T-helper 1 cell treated with Interleukin-12 subunit alpha and Interleukin-12 subunit beta and Interleukin-4 antibody, amounts not matched to agents 30 μg/mL and 1 μg/mL, for 36 hours (primary cell): Measurements from ENCODE around the gene SLC3A2.

Experiments
- H3K27ac Mint-ChIP-seq: one replicate; pipeline ENCODE4 v1.8.0; 2021; ENCODE audit warnings: mild to moderate bottlenecking, mixed read lengths
- H3K27me3 Mint-ChIP-seq: one replicate; pipeline ENCODE4 v1.8.0; 2021; ENCODE audit warnings: low read depth, mixed read lengths
- H3K36me3 Mint-ChIP-seq: one replicate; pipeline ENCODE4 v1.8.0; 2021; ENCODE audit warnings: low read depth, mixed read lengths
- H3K4me1 Mint-ChIP-seq: one replicate; pipeline ENCODE4 v1.8.0; 2021; ENCODE audit warnings: low read depth, mixed read lengths
- H3K4me3 Mint-ChIP-seq: one replicate; pipeline ENCODE4 v1.8.0; 2021; ENCODE audit warnings: mild to moderate bottlenecking, moderate library complexity, mixed read lengths
- H3K9me3 Mint-ChIP-seq: one replicate; pipeline ENCODE4 v1.8.0; 2021; ENCODE audit warnings: mixed read lengths

Gene SLC3A2

DNA sequence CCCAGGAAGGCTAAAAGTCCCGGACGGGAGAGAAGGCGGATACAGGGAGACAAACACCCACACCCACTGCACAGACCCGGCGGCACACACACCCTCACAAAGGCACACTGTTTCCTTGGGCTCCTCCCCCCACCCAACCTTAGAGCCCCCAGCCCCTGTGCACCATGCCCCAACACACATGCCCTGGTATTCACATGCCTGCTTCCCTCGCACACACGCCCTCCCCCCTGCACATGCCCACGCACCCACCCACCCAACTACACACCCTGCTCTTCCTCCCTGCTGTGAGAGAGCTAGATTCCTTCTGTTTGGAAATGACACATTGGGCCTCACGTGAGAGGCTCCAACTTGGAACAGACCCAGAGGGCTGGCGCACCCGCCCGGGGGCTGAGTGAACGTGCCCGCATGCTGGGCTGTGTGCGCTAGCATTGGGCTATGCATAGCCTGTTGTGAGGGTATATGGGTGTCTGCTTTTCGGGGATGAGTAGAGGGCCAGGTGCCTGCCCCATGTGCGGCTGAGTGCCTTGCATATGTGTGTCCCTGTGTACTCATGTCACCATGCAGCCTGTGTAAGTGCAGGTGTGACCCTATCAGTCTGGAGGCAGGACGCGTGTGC is 41.0 kb downstream of the SLC3A2 start:
- H3K4me3 Mint-ChIP-seq: no peak overlapping the region
- peaks cover 62% of the 10 kb centered on the region for H3K27me3 Mint-ChIP-seq
- no peak overlapping the region for H3K27ac Mint-ChIP-seq
- peaks cover 2% of the 10 kb centered on the region for H3K36me3 Mint-ChIP-seq
- peaks cover 10% of the 10 kb centered on the region for H3K4me1 Mint-ChIP-seq
- H3K9me3 Mint-ChIP-seq: no peaks in the 10 kb centered on the region

DNA sequence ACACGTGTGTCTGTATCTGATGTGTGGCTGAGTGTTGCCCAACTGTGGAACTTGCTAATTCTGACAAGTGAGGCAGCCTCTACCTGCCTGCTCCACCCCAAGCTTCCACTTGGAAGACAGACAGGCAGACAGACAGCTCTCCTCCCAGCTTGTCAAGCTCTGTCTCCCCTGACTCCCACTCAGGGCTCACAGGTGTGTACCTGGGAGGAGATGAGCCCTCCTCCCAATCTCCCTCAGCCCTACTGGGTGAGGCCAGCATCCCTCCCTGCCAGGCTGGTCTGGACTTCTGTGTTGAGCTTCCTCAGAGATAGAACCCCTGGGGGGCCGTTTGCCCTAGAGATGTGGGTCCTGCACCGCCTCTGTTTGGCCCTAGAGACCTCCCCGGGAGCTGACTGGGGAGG is 41.5 kb downstream of the SLC3A2 start:
- H3K4me1 Mint-ChIP-seq: peaks cover 10% of the 10 kb centered on the region
- H3K9me3 Mint-ChIP-seq: no peaks in the 10 kb centered on the region
- H3K27ac Mint-ChIP-seq: no peak overlapping the region
- H3K4me3 Mint-ChIP-seq: no peak overlapping the region
- H3K27me3 Mint-ChIP-seq: peaks cover 66% of the 10 kb centered on the region
- H3K36me3 Mint-ChIP-seq: peaks cover 2% of the 10 kb centered on the region

DNA sequence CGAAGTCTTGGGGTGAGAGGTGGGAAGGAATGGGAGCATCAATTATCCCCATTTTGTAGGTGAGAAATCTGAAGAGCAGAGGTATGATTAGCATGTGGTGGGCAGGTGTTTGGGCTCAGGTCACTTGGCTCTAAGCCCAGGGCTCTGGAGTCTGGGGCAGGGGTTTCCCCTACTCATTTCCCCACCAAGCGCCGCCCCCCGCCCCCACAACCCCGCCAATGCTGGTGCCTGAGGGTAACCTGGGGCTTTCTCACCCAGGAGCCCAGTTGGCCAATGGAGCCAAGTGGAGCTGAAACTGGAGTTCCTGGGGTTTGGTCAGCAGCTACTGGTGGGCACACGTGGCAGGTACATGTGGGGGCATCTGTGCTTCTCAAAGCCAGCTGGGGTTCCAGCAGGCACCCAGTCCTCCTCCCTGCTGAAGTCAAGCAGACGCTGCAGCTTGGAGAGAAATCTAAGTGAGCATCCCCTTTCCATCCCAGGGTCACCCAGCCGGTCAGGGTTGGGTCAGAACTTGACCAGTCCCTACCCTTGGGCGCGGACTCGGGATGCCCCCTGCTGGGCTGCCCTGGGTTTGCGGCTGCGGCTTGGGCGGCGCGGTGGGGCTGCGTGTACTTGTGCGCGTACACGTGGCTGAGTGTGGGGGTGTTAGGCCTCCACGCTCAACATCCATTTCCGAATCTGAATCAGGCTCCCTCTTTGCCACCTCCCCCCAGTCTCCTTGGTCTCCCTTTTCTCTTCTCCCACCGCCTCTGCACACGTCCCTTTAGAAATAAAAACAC is 42.1 kb downstream of the SLC3A2 start:
- Mint-ChIP-seq H3K4me3 (no peak overlapping the region), H3K27ac (no peak overlapping the region), H3K9me3 (no peaks in the 10 kb centered on the region), H3K36me3 (peaks cover 2% of the 10 kb centered on the region), H3K4me1 (peaks cover 10% of the 10 kb centered on the region), H3K27me3 (peaks cover 72% of the 10 kb centered on the region)

DNA sequence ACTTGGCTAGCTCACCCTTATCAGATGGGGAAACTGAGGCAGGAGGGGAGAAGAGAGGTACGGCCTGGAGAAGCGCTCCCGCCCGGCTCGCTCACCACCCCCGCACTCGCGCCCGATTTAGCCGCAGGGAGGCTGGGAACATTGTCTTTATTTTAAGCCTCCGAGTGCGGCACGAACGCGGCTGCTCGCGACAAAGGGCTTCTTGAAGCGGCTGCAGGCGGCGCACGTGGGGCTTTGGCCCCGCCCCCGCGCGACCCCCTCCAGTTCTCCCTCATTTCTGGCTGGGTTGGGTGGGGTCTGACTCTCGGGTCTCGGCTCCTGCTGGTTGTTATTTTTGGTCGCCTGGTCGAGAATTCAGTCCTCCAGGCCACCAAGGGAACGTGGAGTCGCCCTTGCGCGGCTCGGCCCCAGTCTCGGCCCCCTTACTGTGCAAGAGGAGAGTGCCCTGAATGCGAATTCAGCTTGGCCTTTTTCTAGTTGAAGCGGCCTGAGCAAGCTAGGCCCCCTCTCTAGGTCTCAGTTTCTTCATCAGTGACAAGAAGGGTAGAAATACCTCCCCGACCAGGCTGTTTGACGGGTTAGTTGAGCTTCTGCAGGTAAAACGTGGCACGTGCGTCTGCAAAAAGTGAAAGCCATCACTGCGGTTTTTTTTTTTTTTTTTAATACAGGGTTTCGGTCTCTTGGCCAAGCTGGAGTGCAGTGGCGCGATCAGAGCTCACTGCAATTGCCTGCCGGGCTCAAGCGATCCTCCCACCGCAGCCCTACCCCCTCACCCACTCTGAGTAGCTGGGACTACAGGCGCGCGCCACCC is 43.1 kb downstream of the SLC3A2 start:
- peaks cover 2% of the 10 kb centered on the region for H3K36me3 Mint-ChIP-seq
- H3K27ac Mint-ChIP-seq: no peak overlapping the region
- peaks cover 82% of the 10 kb centered on the region for H3K27me3 Mint-ChIP-seq
- H3K4me1 Mint-ChIP-seq: peaks cover 10% of the 10 kb centered on the region
- no peaks in the 10 kb centered on the region for H3K9me3 Mint-ChIP-seq
- no peak overlapping the region for H3K4me3 Mint-ChIP-seq

DNA sequence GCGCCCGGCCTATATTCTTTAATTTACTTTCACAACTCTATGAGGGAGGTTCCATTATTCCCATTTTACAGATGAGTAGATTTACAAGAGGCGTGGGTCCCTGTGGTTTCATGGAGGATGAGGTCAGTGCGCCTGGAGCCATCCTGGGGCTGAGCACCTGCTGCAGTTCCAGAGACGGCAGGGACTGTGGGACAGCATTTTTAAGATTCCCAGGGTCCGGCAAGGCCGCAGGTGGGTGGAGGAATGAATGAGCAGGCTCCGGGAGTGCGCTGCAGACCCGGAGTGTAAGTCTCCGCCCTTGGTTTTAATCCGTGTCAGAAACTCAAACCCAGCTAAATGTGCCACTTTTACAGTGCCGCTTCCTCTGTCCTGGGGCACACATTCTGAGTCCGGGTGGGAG is 44.6 kb downstream of the SLC3A2 start:
- Mint-ChIP-seq H3K27me3 (peaks cover 82% of the 10 kb centered on the region), H3K9me3 (no peaks in the 10 kb centered on the region), H3K4me3 (no peak overlapping the region), H3K4me1 (peaks cover 10% of the 10 kb centered on the region), H3K27ac (no peak overlapping the region), H3K36me3 (peaks cover 2% of the 10 kb centered on the region)

DNA sequence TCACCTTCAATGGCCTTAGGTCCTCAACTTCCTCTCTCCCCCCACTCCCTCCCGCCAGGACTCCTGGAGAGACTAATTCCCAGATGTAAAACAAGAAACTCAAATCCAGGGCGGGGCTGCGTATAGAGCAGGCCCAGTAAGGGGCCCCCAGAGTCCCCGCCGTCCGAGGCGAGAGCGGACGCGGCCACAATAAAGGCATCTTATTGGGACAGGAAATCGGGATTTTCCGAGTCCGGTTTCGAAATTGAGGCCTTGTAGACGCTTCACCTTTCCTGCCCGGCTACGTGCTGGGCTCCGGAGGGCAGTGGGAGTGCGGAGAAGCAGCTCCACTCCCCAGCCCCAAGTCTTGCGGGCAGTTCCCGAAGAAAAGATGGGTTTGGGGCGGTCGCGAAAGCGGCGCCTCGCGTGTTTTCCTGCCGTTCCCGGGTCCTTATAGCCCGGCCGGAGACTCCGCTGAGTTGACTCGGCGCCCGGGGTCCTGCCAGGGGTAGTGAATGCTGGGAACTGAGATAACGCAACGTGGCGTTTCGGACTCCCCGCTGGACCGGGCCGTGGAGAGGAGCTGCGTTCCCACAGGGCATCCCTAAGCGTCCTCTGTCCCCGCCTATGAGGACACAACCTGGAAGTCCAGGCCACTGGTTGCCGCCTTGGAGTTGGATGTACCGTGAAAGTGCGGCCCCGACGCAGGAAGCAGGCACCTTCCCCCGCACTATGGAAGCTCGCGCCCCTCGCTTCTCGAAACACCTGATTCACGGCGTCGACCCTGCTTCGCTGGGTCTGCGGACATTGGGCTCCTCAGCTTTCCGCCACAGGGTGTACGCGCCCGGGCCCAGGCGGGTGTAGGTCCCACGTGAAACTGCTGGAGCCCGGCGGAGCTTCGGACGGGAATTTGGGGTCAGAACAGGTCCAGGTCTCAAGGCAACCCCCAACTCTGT is 45.3 kb downstream of the SLC3A2 start:
- peaks cover 85% of the 10 kb centered on the region for H3K27me3 Mint-ChIP-seq
- H3K9me3 Mint-ChIP-seq: no peaks in the 10 kb centered on the region
- peaks cover 10% of the 10 kb centered on the region for H3K4me1 Mint-ChIP-seq
- H3K4me3 Mint-ChIP-seq: no peak overlapping the region
- H3K36me3 Mint-ChIP-seq: peaks cover 2% of the 10 kb centered on the region
- no peak overlapping the region for H3K27ac Mint-ChIP-seq

DNA sequence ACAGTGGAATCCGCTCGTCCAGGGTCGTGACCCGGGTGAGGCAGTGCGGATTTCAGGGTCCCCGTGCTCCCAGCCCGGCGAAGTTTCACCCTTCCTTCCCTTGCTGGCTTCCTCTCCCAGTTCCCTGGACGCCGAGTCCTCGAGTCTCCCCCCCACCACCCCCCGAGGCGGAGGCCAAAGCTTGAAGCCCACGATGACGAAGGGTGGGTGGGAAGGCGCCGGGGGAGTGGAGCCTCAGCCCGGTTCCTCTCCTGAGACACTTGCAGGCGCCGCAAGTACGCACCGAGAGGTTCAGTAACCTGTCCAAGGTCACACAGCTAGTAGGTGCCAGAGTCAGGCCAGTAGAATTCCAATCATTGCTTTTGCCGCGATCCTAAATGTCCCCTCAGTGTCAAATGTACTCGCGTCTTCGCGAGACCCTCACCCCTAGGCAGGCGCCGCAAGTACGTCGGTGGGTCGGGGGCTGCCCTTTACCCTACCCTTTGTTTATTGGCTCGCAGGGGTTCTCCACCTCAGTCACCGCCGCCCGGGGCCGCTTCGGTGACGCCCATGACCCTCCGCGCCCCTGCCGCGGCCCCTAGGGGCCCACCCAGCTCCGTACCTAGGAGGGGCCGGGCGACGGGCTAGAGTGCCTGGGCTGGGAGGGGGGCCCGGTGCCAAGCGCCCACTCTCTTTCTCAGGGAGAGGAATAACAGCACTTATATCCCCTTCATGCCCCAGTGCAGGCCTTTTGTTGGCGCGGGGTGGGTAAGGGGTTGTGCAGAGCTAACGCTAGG is 46.2 kb downstream of the SLC3A2 start:
- H3K4me1 Mint-ChIP-seq: peaks cover 10% of the 10 kb centered on the region
- no peak overlapping the region for H3K27ac Mint-ChIP-seq
- H3K36me3 Mint-ChIP-seq: peaks cover 2% of the 10 kb centered on the region
- no peaks in the 10 kb centered on the region for H3K9me3 Mint-ChIP-seq
- no peak overlapping the region for H3K4me3 Mint-ChIP-seq
- H3K27me3 Mint-ChIP-seq: peaks cover 82% of the 10 kb centered on the region

DNA sequence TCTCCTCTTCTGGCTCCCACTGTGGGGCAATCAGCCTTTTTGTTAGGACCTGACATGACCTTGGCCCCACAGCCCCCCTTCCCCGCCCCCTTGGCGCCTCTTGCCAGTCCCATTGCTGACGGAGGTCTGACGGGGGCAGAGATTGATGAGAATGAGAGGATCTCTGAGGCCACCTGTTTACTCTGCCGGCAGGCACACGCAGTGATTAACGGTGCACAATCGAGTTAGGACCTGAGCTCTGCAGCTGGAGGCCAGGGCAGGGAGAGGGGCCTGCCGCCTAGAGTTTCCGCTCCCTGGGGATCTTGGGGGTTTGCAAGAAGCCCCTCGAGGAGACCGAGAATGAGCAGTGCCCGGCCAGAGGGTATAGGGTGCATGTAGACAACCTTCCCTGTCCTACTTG is 47.3 kb downstream of the SLC3A2 start:
- Mint-ChIP-seq H3K36me3 (no peaks in the 10 kb centered on the region), H3K4me1 (peaks cover 9% of the 10 kb centered on the region), H3K4me3 (no peak overlapping the region), H3K27me3 (peaks cover 72% of the 10 kb centered on the region), H3K27ac (no peak overlapping the region), H3K9me3 (no peaks in the 10 kb centered on the region)

DNA sequence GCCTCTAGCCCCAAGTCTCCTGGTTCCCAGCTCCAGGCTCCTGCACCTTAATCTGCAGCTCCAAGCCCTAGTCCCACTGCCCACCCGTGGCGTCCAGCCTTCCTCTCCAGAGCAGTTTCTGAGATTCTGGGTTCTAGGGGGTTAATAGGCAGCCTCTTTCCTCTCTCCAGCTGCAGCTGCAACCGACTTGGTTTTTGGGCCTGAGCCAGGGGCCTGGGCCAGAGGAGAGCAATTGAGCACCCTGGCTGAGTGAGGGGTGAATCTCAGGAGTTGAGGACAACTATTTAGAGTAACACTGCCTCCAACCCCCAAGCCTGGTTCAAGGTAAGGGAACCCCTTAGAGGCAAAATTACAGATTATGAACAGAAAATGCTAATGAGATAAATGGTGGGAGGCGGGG is 49.5 kb downstream of the SLC3A2 start:
- Mint-ChIP-seq H3K27ac (no peak overlapping the region), H3K27me3 (peaks cover 52% of the 10 kb centered on the region)

DNA sequence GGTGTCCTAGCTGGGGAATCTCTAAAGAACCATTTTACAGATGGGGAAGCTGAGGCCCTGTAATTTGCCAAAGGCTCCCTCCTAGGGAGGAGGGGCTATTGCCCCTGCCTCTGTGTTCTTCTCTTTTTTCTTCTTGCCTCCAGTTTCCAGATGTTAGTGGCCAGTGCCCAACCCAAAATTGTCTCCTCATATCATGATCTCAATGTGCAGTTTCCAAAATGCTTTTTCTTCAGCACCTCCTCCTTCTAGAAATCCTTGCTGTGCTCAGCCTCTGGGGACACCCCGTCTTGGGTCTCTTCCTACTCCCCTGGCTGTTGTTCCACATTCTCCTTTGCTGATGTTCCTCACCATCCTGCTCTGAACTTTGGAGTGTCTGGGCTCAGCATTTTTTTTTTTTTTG is 50.0 kb downstream of the SLC3A2 start:
- Mint-ChIP-seq H3K4me3 (no peak overlapping the region), H3K4me1 (peaks cover under 1% of the 10 kb centered on the region), H3K27me3 (peaks cover 47% of the 10 kb centered on the region)

More for the DNA sequence above, 49.5 kb downstream of the SLC3A2 start:
- H3K9me3 Mint-ChIP-seq: no peaks in the 10 kb centered on the region
- no peak overlapping the region for H3K4me3 Mint-ChIP-seq
- no peaks in the 10 kb centered on the region for H3K36me3 Mint-ChIP-seq
- peaks cover 4% of the 10 kb centered on the region for H3K4me1 Mint-ChIP-seq

DNA sequence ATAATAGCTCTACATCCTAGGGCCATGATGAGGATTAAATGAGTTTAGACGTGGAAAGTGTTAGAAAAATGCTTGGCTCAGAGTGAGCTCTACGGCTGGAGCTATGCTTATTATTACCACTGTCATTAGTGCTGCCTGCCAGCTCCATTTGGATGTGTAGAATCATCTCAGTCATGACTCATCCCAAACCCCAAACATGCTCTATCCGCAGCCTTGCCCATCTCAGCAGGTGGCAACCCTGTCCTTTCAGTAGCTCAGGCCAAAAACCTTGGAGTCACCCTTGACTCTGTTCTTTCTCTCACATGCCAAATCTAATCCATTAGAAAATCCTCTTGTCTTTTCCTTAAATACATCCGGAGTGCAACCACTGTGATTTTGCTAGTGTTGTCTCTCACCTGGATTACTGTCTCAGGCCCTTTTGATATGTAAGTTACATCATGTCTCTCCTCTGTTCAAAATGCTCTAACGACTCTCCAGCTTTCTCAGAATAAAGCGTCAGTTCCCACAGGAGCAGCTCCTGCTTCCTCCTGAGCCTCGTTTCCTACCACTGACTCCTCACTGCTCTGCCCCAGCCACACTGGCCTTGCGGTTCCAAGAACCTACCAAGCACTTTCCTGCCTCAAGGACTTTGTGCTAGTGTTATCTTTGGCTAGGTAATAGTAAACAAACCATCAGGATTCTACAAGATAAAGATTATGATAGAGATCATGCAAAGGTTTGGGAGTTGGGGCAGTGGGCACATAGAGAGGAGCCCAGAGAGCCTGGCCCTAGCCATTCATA is 51.0 kb downstream of the SLC3A2 start:
- Mint-ChIP-seq H3K36me3 (no peaks in the 10 kb centered on the region), H3K27ac (no peak overlapping the region), H3K4me3 (no peak overlapping the region), H3K27me3 (peaks cover 38% of the 10 kb centered on the region), H3K9me3 (no peaks in the 10 kb centered on the region), H3K4me1 (no peaks in the 10 kb centered on the region)

More for the DNA sequence above, 50.0 kb downstream of the SLC3A2 start:
- Mint-ChIP-seq H3K36me3 (no peaks in the 10 kb centered on the region), H3K27ac (no peak overlapping the region), H3K9me3 (no peaks in the 10 kb centered on the region)

DNA sequence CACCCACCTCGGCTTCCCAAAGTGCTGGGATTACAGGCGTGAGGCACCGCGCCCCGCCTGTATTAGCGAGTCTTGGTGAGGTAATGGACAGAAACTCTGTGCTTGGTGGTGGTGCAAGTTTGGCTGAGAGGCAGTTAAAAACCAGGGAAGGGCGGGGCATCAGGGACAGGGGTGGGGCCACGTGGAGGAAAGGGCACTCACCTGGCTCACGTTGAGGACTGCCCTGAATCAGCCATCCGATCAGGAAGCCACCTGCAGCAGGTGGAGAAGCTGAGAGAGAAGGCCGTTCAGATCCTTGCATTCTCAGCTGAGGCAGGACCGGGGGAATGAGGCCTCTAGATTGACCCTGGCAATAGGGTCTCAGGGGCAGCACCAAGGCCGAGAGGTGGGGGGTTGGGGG is 52.6 kb downstream of the SLC3A2 start:
- Mint-ChIP-seq H3K27me3 (peaks cover 23% of the 10 kb centered on the region), H3K4me3 (no peak overlapping the region), H3K36me3 (no peaks in the 10 kb centered on the region), H3K4me1 (no peaks in the 10 kb centered on the region), H3K27ac (no peak overlapping the region), H3K9me3 (peaks cover 9% of the 10 kb centered on the region)
